Uterus (tissue), 4 donors: ENCODE results near the gene PTCH1. TPM values are rescaled to one million over a fixed set of nuclear protein-coding genes. Genes with fewer than 3 reads are reported as not detected.

Experiments used
- DNase-seq, 2 donors: peaks; one replicate each; pipeline ENCODE4 v3.0.0-alpha.2; 2019 to 2020
- H3K27ac ChIP-seq, 2 donors: fragments of 200-600 bp; sonication (generic); 1 replicate in 1 of 2; 2 replicates in 1 of 2; pipeline ENCODE4 v1.5.1; 2016 to 2018
- H3K27me3 ChIP-seq, 2 donors: fragments of 200-600 bp; sonication (generic); one replicate each; pipeline ENCODE4 v1.5.1; 2018 to 2019; ENCODE audit warnings: control low read depth in 1 of 2
- H3K36me3 ChIP-seq, 2 donors: fragments of 200-600 bp; sonication (generic); one replicate each; pipeline ENCODE4 v1.5.1; 2019; ENCODE audit warnings: control low read depth in 1 of 2
- H3K4me1 ChIP-seq, 2 donors: fragments of 200-600 bp; sonication (generic); one replicate each; pipeline ENCODE4 v1.5.1; 2018 to 2019; ENCODE audit warnings: control low read depth in 1 of 2
- H3K4me3 ChIP-seq, 2 donors: fragments of 200-600 bp; sonication (generic); 1 replicate in 1 of 2; 2 replicates in 1 of 2; pipeline ENCODE4 v1.5.1; 2018 to 2019; ENCODE audit warnings: mild to moderate bottlenecking in 1 of 2
- H3K9me3 ChIP-seq, 2 donors: fragments of 200-600 bp; sonication (generic); one replicate each; pipeline ENCODE4 v1.5.1; 2019; ENCODE audit warnings: control low read depth in 1 of 2
- POLR2A ChIP-seq, 2 donors: fragments of 450-650 bp; IDR thresholded peaks; one replicate each; pipeline ENCODE4 v1.6.1; 2016; ENCODE audit warnings: antibody characterized with exemption in 2 of 2, mild to moderate bottlenecking in 1 of 2, moderate library complexity in 1 of 2
- intact Hi-C: fragments of 100-400 bp; cut with DNase I; formaldehyde crosslinking; loops from one replicate; pipeline ENCODE4 v1.15.1; 2023; ENCODE audit warnings: low total_unique reads
- total RNA-seq, 4 donors: library from RNA; depleted of rRNA in 3 of 4; stranded (reverse); fragments of >200 nt in 3 of 4; gene quantifications; one replicate each; pipeline versions ENCODE4 v1.1.0 to v1.2.4, GENCODE V29; 2014 to 2023
- TF ChIP-seq, protein P1 (sequence below), 4 experiments: fragments of 200-600 bp in 2 of 4; fragments of 450-650 bp in 2 of 4; sonication (generic) in 2 of 4; IDR thresholded peaks; one replicate each; pipeline ENCODE4 v1.5.1; 2016 to 2019; ENCODE audit warnings: antibody characterized with exemption in 4 of 4, mild to moderate bottlenecking in 2 of 4, moderate library complexity in 1 of 4
- donor health status: DM: yes; HTN: yes; CAD: no.

The PTCH1 gene
- total RNA-seq, 4 donors from 2014 or later: 7.4 to 24.6 (median 10.8) TPM

DNA sequence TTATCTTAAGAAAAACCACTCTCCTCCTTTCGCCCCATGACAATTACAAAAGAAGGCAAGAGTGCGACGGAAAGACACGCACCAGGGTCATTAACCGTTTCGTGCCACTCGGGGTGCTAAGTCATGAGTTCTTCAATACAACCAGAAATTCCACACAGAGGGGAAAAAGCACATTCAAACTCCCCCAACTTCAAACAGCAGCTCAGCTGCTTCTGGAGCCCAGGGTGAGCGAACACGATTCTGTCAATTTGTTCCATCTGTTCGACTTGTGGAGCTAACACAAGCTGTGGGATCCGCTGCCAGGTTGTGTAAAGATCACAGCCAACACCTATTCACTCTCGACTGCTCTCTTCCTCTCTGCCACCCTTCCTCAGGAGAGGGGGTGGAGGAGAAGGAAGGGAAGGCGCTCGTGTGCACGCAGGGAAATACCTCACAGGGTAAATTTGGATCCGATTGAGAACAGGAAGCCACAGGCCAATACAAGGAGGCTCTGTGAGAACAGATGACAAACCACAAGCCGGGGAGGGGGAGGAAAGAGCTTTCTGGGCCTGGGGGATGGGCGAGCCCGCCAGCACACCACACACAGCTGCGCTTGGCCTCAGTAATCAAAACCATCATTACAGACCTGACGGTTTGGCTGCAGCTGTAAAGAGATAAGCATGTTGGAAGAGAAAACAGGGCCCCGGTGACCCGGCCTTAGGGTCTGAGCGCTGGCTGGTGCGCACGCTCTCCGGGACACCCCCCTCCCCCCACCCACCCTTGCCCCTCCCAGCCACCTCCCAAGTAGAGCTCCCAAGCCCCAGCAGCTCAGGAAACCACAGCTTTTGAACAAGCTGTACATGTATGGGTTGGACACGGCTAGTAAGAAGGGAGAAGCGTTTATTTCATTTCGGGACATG, 54.3 kb downstream of the PTCH1 start:
- peak; percentile 68 to 69 for DNase-seq
- H3K4me3 ChIP-seq: peak overlapping the region in 1 of 2 donors; percentile 4

DNA sequence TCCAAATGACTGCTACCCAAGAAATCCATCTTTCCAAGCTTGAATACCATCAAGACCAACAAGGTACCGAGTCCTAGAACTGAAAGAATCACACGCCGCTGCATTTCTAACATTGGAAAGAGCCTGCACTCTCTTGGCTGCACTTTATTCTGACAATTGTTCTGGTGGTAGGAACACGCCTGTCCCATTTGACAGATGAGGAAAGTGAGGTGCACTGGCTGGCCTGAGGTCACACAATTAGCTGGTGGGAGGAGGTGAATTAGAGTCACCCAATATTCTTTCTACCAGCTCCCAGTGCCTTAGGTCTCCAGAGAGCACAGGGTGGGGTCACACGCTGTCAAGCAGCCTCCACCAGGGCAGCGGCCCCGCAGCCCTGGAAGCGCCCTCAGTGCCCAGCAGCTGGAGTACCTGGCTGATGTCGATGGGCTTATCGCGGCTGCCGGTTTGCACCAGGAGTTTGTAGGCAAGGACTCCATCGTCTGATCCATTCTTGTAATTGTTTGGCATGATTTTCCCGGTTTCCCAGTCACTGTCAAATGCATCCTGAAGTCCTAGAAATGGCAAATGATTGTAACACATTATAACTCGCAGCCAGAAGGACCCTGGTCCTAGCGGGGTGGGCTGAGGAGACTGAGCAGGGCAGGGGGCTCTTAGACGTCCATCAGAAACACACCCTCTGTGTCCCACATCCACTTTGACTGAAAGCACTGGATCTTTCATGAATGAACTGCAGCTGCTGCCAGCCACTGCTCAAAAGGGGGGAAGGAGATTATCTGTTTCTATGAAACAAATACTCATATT, 55.1 kb downstream of the PTCH1 start:
- H3K9me3 ChIP-seq: no peaks in the 10 kb centered on the region
- H3K4me1 ChIP-seq: no peaks in the 10 kb centered on the region
- no peaks in the 10 kb centered on the region for H3K27me3 ChIP-seq
- peak overlapping the region in 1 of 2 donors; percentile 18 for H3K27ac ChIP-seq
- intact Hi-C loops: no loop called here
- DNase-seq: no peak
- TF ChIP-seq, protein P1, sequence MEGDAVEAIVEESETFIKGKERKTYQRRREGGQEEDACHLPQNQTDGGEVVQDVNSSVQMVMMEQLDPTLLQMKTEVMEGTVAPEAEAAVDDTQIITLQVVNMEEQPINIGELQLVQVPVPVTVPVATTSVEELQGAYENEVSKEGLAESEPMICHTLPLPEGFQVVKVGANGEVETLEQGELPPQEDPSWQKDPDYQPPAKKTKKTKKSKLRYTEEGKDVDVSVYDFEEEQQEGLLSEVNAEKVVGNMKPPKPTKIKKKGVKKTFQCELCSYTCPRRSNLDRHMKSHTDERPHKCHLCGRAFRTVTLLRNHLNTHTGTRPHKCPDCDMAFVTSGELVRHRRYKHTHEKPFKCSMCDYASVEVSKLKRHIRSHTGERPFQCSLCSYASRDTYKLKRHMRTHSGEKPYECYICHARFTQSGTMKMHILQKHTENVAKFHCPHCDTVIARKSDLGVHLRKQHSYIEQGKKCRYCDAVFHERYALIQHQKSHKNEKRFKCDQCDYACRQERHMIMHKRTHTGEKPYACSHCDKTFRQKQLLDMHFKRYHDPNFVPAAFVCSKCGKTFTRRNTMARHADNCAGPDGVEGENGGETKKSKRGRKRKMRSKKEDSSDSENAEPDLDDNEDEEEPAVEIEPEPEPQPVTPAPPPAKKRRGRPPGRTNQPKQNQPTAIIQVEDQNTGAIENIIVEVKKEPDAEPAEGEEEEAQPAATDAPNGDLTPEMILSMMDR (IDR thresholded peaks at IDR 0.05): no peak
- TF ChIP-seq POLR2A (IDR thresholded peaks at IDR 0.05): no peak
- no peaks in the 10 kb centered on the region for H3K36me3 ChIP-seq
- H3K4me3 ChIP-seq: no peak overlapping the region

More for the DNA sequence above, 54.3 kb downstream of the PTCH1 start:
- no peaks in the 10 kb centered on the region for H3K36me3 ChIP-seq
- TF ChIP-seq, protein P1 (IDR thresholded peaks at IDR 0.05): no peak
- TF ChIP-seq POLR2A (IDR thresholded peaks at IDR 0.05): no peak
- H3K27ac ChIP-seq: peak overlapping the region; percentile 18 to 49
- no peaks in the 10 kb centered on the region for H3K4me1 ChIP-seq
- H3K27me3 ChIP-seq: no peaks in the 10 kb centered on the region
- H3K9me3 ChIP-seq: no peaks in the 10 kb centered on the region
- intact Hi-C loops: no loop called here

DNA sequence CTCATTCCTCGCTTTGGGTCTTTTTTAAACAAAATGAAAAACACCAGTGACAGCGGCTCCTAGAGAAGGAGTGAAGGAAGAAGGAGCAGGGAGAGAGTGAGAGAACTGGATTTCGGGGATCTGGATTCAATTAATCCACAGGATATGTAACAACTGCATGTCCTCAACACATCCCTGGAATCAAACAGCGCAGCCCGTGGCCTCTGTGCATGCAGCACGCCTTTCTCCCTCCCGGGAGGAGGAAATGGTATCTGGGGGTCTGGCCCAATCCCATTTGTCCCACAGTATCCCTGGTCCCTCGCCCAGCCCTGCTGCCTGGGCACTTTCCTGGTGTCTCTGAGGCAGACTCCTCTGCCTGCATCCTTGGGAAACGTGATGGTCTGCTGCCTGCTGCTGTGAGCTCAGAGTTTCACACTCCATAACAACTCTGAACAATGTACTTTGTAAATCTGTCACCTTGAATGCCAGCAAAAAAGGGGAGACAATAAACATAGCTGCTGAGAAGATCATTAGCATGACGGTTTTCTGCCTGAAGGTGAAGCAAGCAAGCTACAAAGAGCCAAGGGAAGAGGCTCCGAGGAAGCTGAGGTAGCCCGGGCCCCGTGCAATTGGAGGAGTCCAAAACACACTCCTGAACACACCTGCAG, 56.1 kb downstream of the PTCH1 start:
- Histone ChIP-seq H3K4me1 (no peaks in the 10 kb centered on the region), H3K9me3 (no peaks in the 10 kb centered on the region), H3K4me3 (no peak overlapping the region), H3K27me3 (no peaks in the 10 kb centered on the region), H3K27ac (no peak overlapping the region), H3K36me3 (no peaks in the 10 kb centered on the region)
- TF ChIP-seq, protein P1 (IDR thresholded peaks at IDR 0.05): no peak
- no peak for DNase-seq
- intact Hi-C loops: no loop called here

DNA sequence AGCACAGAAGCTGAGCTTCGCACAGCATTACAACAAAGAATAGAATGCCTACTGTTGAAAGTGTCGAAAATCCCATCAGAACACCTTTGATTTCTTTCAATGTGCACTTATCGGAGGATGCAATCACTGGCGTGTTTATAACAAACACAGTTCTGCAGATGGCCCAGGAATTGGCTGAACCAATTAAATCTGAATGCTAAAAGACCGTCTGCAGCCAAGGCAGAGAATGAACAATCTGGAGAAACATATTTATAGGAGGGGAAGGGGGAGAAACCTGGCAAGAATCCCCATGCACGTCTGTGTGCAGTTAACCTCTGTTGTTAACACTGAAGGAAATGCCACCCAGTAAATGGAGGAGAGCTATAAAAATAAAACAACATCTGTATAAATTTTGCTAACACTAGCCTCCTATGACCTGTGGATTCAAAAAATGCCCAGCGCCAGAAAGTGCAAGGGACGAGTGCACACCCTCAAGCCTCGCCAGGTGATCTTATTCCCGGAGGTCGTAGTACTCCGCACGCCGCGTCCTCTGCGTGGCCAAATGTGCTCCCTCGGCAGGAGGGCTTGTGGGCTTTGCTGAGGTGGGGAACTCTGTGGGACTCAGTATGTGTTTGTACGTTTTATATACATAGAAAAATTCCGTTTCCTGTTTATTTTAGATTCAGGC, 56.8 kb downstream of the PTCH1 start:
- no peaks in the 10 kb centered on the region for H3K36me3 ChIP-seq
- H3K9me3 ChIP-seq: no peaks in the 10 kb centered on the region

More for the DNA sequence above, 56.8 kb downstream of the PTCH1 start:
- Histone ChIP-seq H3K4me3 (no peak overlapping the region), H3K27ac (no peak overlapping the region), H3K27me3 (no peaks in the 10 kb centered on the region), H3K4me1 (no peaks in the 10 kb centered on the region)
- intact Hi-C loops: no loop called here
- no peak for DNase-seq
- TF ChIP-seq, protein P1 (IDR thresholded peaks at IDR 0.05): no peak
- TF ChIP-seq POLR2A (IDR thresholded peaks at IDR 0.05): no peak
